Esophagus squamous epithelium (tissue), 4 donors: ENCODE data around the gene B3GAT2.

ENCODE experiments used
- POLR2A ChIP-seq, 4 donors: fragments of 450-650 bp; IDR thresholded peaks; one replicate each; pipeline ENCODE4 v1.6.1; 2017; ENCODE audit warnings: antibody characterized with exemption in 4 of 4, mild to moderate bottlenecking in 4 of 4, moderate library complexity in 3 of 4
- TF ChIP-seq, protein P1 (sequence below), 6 experiments: fragments of 450-650 bp in 4 of 6; fragments of 200-600 bp in 2 of 6; sonication (generic) in 2 of 6; IDR thresholded peaks; one replicate each; pipeline ENCODE4 v1.5.1; 2016 to 2019; ENCODE audit warnings: antibody characterized with exemption in 6 of 6, mild to moderate bottlenecking in 4 of 6, moderate library complexity in 4 of 6

DNA sequence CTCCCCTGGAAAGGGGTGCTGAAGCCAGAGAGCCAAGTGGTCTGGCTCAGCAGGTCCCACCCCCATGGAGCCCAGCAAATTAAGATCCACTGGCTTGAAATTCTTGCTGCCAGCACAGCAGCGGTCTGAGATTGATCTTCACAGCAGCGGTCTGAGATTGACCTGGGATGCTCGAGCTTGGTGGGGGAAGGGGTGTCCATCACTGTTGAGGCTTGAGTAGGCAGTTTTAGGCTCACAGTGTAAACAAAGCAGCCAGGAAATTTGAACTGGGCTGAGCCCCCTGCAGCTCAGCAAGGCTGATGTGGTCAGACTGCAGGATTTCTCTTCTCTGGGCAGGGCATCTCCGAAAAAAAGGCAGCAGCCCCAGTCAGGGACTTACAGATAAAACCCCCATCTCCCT, 41.3 kb upstream of the B3GAT2 start:
- TF ChIP-seq, protein P1, sequence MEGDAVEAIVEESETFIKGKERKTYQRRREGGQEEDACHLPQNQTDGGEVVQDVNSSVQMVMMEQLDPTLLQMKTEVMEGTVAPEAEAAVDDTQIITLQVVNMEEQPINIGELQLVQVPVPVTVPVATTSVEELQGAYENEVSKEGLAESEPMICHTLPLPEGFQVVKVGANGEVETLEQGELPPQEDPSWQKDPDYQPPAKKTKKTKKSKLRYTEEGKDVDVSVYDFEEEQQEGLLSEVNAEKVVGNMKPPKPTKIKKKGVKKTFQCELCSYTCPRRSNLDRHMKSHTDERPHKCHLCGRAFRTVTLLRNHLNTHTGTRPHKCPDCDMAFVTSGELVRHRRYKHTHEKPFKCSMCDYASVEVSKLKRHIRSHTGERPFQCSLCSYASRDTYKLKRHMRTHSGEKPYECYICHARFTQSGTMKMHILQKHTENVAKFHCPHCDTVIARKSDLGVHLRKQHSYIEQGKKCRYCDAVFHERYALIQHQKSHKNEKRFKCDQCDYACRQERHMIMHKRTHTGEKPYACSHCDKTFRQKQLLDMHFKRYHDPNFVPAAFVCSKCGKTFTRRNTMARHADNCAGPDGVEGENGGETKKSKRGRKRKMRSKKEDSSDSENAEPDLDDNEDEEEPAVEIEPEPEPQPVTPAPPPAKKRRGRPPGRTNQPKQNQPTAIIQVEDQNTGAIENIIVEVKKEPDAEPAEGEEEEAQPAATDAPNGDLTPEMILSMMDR (IDR thresholded peaks at IDR 0.05) = no peak
- TF ChIP-seq POLR2A (IDR thresholded peaks at IDR 0.05) = no peak
